ENCODE measurements around the gene PCDHA5.
"Not testable (repeated sequence)": the region's sequence is repeated elsewhere in the genome, so short reads cannot be mapped to it uniquely, and the experiment has no call there.

Gene PCDHA5

GRCh38 chr5:140827704-140828361 lies 6.4 kb downstream of the PCDHA5 start, which contains the start of gene PCDHA6:
Gene PCDHA6 (plus strand): TSS chr5:140827960. CDS start chr5:140828092, 132 bp downstream.
- no peak for DNase-seq

GRCh38 chr5:140828362-140828737 lies 6.9 kb downstream of the PCDHA5 start:
- DNase-seq = no peak

DNA sequence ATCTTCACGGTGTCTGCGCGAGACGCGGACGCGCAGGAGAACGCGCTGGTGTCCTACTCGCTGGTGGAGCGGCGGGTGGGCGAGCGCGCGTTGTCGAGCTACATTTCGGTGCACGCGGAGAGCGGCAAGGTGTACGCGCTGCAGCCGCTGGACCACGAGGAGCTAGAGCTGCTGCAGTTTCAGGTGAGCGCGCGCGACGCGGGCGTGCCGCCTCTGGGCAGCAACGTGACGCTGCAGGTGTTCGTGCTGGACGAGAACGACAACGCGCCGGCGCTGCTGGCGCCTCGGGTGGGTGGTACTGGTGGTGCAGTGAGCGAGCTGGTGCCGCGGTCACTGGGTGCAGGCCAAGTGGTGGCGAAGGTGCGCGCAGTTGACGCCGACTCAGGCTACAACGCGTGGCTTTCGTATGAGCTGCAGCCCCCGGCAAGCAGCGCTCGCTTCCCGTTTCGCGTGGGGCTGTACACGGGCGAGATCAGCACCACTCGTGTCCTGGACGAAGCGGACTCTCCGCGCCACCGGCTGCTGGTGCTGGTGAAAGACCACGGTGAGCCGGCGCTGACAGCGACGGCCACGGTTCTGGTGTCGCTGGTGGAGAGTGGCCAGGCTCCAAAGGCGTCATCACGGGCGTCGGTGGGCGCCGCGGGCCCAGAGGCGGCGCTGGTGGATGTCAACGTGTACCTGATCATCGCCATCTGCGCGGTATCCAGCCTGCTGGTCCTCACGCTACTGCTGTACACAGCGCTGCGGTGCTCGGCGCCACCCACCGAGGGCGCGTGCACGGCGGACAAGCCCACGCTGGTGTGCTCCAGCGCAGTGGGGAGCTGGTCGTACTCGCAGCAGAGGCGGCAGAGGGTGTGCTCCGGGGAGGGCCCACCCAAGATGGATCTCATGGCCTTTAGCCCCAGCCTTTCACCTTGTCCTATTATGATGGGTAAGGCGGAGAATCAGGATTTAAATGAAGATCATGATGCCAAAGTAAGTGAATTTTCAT lies 8.4 kb downstream of the PCDHA5 start:
- not testable (repeated sequence) for DNase-seq

DNA sequence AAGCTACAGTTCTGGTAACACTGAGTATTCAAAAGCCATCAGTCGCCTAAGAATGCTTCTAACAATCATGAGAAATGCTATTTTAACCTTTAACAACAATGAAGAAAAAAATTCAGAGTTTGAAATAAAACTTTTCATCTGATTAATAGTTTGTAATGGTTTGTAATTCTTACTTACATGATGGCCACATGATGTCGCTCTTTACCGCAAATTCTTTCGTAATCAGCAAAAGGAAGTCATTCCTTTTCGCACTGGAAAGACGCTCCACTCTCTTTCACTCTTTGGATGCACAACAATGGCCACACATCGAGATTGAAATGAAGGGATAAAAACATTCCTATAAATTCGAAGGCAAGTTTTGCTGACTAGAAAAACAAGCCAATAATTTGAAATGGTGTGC lies 12.6 kb downstream of the PCDHA5 start, which contains the start of gene PCDHA7:
TSS of gene PCDHA7 (plus strand) at position 277 of the 400 bp plus-strand sequence. CDS start at position 392, 115 bp downstream.
- DNase-seq = no peak

DNA sequence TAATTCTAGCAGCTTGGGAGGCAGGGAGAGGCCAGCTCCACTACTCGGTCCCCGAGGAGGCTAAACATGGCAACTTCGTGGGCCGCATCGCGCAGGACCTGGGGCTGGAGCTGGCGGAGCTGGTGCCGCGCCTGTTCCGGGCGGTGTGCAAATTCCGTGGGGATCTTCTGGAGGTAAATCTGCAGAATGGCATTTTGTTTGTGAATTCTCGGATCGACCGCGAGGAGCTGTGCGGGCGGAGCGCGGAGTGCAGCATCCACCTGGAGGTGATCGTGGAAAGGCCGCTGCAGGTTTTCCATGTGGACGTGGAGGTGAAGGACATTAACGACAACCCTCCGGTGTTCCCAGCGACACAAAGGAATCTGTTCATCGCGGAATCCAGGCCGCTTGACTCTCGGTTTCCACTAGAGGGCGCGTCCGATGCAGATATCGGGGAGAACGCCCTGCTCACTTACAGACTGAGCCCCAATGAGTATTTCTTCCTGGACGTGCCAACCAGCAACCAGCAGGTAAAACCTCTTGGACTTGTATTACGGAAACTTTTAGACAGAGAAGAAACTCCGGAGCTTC lies 13.1 kb downstream of the PCDHA5 start:
- DNase-seq = not testable (repeated sequence)

GRCh38 chr5:140835622-140836510 lies 14.5 kb downstream of the PCDHA5 start:
- no peak for DNase-seq

DNA sequence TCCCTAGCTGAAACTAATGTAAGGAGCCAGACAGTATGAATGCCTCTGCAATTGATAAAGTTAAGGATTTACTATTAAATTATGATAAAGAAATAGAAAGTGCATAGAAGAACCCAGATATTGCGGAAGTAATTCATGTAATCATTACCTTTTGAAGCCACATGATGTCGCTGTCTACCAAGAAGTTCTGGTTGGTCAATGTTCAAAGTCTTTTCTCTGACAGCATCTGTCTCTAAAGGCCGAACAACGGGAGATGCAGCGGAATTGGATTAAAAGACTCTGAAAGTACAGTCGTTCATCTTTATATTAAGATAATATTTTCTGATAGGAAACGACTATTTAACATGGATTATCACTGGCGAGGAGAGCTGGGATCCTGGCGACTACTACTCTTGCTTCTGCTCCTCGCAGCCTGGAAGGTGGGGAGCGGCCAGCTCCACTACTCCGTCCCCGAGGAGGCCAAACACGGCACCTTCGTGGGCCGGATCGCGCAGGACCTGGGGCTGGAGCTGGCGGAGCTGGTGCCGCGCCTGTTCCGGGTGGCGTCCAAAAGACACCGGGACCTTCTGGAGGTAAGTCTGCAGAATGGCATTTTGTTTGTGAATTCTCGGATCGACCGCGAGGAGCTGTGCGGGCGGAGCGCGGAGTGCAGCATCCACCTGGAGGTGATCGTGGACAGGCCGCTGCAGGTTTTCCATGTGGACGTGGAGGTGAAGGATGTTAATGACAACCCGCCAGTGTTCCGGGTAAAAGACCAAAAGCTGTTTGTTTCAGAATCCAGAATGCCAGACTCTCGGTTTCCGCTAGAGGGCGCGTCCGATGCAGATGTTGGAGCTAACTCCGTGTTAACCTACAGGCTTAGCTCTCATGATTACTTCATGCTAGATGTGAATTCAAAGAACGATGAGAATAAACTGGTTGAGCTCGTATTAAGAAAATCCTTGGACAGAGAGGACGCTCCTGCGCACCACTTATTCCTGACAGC lies 19.9 kb downstream of the PCDHA5 start, which contains the start of gene PCDHA8:
TSS of gene PCDHA8 (plus strand) at position 210 of the 985 bp plus-strand sequence. CDS start at position 345, 135 bp downstream.
- DNase-seq = peak in 1 of 2 donors; percentile 6

DNA sequence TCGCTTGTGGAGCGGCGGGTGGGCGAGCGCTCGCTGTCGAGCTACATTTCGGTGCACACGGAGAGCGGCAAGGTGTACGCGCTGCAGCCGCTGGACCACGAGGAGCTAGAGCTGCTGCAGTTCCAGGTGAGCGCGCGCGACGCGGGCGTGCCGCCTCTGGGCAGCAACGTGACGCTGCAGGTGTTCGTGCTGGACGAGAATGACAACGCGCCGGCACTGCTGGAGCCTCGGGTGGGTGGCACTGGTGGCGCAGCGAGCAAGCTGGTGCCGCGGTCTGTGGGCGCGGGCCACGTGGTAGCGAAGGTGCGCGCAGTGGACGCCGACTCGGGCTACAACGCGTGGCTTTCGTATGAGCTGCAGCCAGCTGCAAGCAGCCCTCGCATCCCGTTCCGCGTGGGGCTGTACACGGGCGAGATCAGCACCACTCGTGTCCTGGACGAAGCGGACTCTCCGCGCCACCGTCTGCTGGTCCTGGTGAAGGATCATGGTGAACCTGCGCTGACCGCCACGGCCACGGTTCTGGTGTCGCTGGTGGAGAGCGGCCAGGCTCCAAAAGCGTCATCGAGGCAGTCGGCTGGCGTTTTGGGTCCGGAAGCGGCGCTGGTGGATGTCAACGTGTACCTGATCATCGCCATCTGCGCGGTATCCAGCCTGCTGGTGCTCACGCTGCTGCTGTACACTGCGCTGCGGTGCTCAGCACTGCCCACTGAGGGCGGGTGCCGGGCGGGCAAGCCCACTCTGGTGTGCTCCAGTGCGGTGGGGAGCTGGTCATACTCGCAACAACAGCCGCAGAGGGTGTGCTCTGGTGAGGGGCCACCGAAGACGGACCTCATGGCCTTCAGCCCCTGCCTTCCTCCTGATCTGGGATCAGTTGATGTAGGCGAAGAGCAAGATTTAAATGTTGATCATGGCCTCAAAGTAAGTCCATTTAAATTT lies 21.7 kb downstream of the PCDHA5 start:
- DNase-seq = no peak

DNA sequence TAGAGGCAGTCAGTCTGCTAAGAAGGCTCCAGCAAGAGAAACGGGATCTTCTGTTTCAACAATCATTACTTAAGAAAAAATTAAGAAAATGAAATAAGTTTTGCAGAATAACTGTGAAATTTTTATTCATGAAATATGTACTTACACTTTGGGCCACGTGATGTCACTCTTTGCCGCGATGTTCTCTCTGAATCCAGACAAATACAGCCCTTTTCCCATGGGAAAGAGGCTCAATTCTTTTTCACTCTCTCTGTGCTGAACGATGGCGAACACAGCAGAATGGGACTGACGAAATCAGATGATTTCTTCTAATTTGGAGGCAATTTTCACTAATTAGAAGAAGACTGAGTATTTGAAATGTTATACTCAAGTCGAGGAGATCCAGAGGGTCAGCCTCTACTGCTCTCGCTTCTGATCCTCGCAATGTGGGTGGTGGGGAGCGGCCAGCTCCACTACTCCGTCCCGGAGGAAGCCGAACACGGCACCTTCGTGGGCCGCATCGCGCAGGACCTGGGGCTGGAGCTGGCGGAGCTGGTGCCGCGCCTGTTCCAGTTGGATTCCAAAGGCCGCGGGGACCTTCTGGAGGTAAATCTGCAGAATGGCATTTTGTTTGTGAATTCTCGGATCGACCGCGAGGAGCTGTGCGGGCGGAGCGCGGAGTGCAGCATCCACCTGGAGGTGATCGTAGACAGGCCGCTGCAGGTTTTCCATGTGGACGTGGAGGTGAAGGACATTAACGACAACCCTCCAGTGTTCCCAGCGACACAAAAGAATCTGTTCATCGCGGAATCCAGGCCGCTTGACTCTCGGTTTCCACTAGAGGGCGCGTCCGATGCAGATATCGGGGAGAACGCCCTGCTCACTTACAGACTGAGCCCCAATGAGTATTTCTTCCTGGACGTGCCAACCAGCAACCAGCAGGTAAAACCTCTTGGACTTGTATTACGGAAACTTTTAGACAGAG lies 27.0 kb downstream of the PCDHA5 start, which contains the start of gene PCDHA9:
TSS of gene PCDHA9 (plus strand) at position 244 of the 964 bp plus-strand sequence. CDS start at position 358, 114 bp downstream.
- not testable (repeated sequence) for DNase-seq

GRCh38 chr5:140849831-140850634 lies 28.6 kb downstream of the PCDHA5 start:
- DNase-seq = not testable (repeated sequence)

GRCh38 chr5:140855772-140856674 lies 34.6 kb downstream of the PCDHA5 start, which contains the start of gene PCDHA10:
Gene PCDHA10 (plus strand): TSS chr5:140855897. CDS start chr5:140856049, 152 bp downstream.
- DNase-seq = no peak

DNA sequence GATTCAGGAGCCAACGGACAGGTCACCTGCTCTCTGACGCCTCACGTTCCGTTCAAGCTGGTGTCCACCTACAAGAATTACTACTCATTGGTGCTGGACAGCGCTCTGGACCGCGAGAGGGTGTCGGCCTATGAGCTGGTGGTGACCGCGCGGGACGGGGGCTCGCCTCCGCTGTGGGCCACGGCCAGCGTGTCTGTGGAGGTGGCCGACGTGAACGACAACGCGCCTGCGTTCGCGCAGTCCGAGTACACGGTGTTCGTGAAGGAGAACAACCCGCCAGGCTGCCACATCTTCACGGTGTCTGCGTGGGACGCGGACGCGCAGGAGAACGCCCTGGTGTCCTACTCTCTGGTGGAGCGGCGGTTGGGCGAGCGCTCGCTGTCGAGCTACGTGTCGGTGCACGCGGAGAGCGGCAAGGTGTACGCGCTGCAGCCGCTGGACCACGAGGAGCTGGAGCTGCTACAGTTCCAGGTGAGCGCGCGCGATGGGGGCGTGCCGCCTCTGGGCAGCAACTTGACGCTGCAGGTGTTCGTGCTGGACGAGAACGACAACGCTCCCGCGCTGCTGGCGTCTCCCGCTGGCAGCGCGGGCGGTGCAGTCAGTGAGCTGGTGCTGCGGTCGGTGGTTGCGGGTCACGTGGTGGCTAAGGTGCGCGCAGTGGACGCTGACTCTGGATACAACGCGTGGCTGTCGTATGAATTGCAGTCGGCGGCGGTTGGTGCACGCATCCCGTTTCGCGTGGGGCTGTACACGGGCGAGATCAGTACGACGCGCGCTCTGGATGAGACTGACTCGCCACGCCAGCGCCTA lies 36.0 kb downstream of the PCDHA5 start:
- DNase-seq = no peak

GRCh38 chr5:140857987-140858240 lies 36.5 kb downstream of the PCDHA5 start:
- no peak for DNase-seq

DNA sequence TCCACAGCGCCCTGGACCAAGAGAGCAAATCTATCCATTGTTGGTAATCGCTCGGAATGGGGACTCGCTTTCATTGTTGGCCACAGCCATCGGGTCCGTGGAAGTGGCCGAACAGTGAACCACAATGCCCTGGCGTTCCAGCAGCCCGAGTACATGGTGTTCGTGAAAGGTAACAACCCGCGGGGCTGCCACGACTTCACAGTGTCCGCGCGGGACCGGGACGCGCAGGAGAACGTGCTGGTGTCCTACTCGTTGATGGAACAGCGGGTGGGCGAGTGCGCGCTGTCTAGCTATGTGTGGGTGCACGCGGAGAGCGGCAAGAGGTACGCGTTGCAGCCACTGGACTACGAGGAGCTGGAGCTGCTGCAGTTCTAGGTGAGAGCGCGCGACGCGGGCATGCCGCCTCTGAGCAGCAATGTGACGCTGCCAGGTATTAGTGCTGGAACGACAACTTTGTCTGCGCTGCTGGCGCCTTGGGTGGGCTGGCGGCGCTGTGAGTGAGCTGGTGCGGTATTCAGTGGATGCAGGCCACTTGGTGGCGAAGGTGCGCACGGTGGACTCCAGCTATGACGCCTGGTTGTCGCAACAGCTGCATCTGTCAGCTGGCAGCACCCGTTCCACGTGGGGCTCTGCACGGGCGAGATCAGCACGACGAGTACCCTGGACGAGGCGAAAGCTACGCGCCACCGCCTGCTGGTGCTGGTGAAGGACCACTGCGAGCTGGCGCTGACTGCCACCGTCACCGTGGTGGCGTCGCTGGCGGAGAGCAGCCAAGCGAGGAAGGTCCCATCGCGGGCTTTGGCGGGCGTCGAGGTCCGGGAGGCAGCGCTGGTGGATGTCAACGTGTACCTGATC lies 41.3 kb downstream of the PCDHA5 start:
- DNase-seq = no peak
